CD14-positive monocyte (primary cell): ENCODE measurements around the gene SLC35A4. TPM values are rescaled to one million over a fixed set of nuclear protein-coding genes. Genes with fewer than 3 reads are reported as not detected.
A peak's percentile ranks its signal among the peaks of the same experiment; 100 is the strongest.

Experiments used
- DNase-seq, 3 donors: peaks; one replicate each; pipeline ENCODE4 v3.0.0-alpha.2; 2011 to 2022
- H2AFZ ChIP-seq: 2 replicates; pipeline ENCODE4 v1.6.0; 2012; ENCODE audit warnings: mild to moderate bottlenecking, low read depth, low read length, inconsistent platforms; ENCODE audit not compliant: insufficient read depth, poor library complexity, severe bottlenecking
- H3K27ac ChIP-seq, 2 donors: 1 replicate in 1 of 2; 2 replicates in 1 of 2; pipeline ENCODE4 v1.5.1; 2012 to 2013; ENCODE audit warnings: low read length in 2 of 2, control low read depth in 1 of 2, inconsistent platforms in 1 of 2, low read depth in 1 of 2, mild to moderate bottlenecking in 1 of 2
- H3K27me3 ChIP-seq, 2 donors: one replicate each; pipeline versions ENCODE4 v1.6.0 to v1.6.1; 2011 to 2013; ENCODE audit warnings: low read length in 2 of 2; ENCODE audit not compliant: control insufficient read depth in 2 of 2, insufficient read depth in 2 of 2
- H3K36me3 ChIP-seq, 2 donors: replicated peaks in 1 of 2; 1 replicate in 1 of 2; 2 replicates in 1 of 2; pipeline versions ENCODE4 v1.5.1 to v1.6.1; 2012 to 2013; ENCODE audit warnings: low read length in 2 of 2, control low read depth in 1 of 2, inconsistent platforms in 1 of 2, mild to moderate bottlenecking in 1 of 2; ENCODE audit not compliant: insufficient read depth in 2 of 2, control insufficient read depth in 1 of 2
- H3K4me1 ChIP-seq, 2 donors: 1 replicate in 1 of 2; 2 replicates in 1 of 2; pipeline versions ENCODE4 v1.5.1 to v1.6.1; 2012 to 2013; ENCODE audit warnings: low read length in 2 of 2, control low read depth in 1 of 2, inconsistent platforms in 1 of 2, mild to moderate bottlenecking in 1 of 2, moderate library complexity in 1 of 2; ENCODE audit not compliant: insufficient read depth in 2 of 2, control insufficient read depth in 1 of 2
- H3K4me2 ChIP-seq: replicated peaks from 2 replicates; pipeline ENCODE3; 2012; ENCODE audit warnings: low read length, moderate library complexity, mild to moderate bottlenecking; ENCODE audit not compliant: poor library complexity, severe bottlenecking; ENCODE audit errors: extremely low read depth
- H3K4me3 ChIP-seq, 3 experiments: fragments of 200-600 bp in 1 of 3; sonication (generic) in 1 of 3; replicated peaks in 1 of 3; 1 replicate in 2 of 3; 2 replicates in 1 of 3; pipeline ENCODE4 v1.5.1; 2011 to 2013; ENCODE audit warnings: low read length in 3 of 3, mild to moderate bottlenecking in 3 of 3, control low read depth in 2 of 3, low read depth in 2 of 3, inconsistent platforms in 1 of 3, moderate library complexity in 1 of 3
- H3K79me2 ChIP-seq: 2 replicates; pipeline ENCODE4 v1.6.0; 2012; ENCODE audit warnings: mild to moderate bottlenecking, control low read depth, inconsistent platforms, low read length, moderate library complexity; ENCODE audit not compliant: insufficient read depth
- H3K9ac ChIP-seq: 2 replicates; pipeline ENCODE4 v1.6.0; 2017; ENCODE audit warnings: low read length, mild to moderate bottlenecking; ENCODE audit not compliant: insufficient read depth, poor library complexity, severe bottlenecking
- H3K9me3 ChIP-seq, 2 donors: replicated peaks in 1 of 2; 1 replicate in 1 of 2; 2 replicates in 1 of 2; pipeline versions ENCODE4 v1.5.1 to v1.6.1; 2012 to 2013; ENCODE audit warnings: low read length in 2 of 2, control low read depth in 1 of 2; ENCODE audit not compliant: control insufficient read depth in 1 of 2, insufficient read depth in 1 of 2
- H4K20me1 ChIP-seq: 2 replicates; pipeline ENCODE4 v1.6.0; 2012; ENCODE audit warnings: mild to moderate bottlenecking, low read length, control low read depth, moderate library complexity; ENCODE audit not compliant: insufficient read depth
- H3K27ac Mint-ChIP-seq, 7 donors: one replicate each; pipeline ENCODE4 v1.8.0; 2020; ENCODE audit warnings: mild to moderate bottlenecking in 7 of 7, mixed read lengths in 7 of 7, moderate library complexity in 6 of 7, inconsistent platforms in 2 of 7
- H3K27me3 Mint-ChIP-seq, 3 donors: one replicate each; pipeline ENCODE4 v1.8.0; 2021 to 2022; ENCODE audit warnings: low read depth in 3 of 3, mild to moderate bottlenecking in 3 of 3, mixed read lengths in 3 of 3, moderate library complexity in 3 of 3, inconsistent platforms in 1 of 3
- H3K36me3 Mint-ChIP-seq, 2 donors: one replicate each; pipeline ENCODE4 v1.8.0; 2020; ENCODE audit warnings: mixed read lengths in 2 of 2, inconsistent platforms in 1 of 2, mild to moderate bottlenecking in 1 of 2
- H3K4me1 Mint-ChIP-seq: one replicate; pipeline ENCODE4 v1.8.0; 2020; ENCODE audit warnings: mild to moderate bottlenecking, mixed read lengths
- H3K4me3 Mint-ChIP-seq, 2 donors: one replicate each; pipeline ENCODE4 v1.8.0; 2020; ENCODE audit warnings: mild to moderate bottlenecking in 2 of 2, mixed read lengths in 2 of 2, moderate library complexity in 1 of 2
- H3K9me3 Mint-ChIP-seq, 7 donors: one replicate each; pipeline ENCODE4 v1.8.0; 2020 to 2022; ENCODE audit warnings: mixed read lengths in 7 of 7, mild to moderate bottlenecking in 6 of 7, moderate library complexity in 6 of 7, inconsistent platforms in 2 of 7
- CTCF ChIP-seq: fragments of 200-600 bp; IDR thresholded peaks from one replicate; pipeline ENCODE4 v1.8.0; 2022; ENCODE audit warnings: antibody characterized with exemption, mild to moderate bottlenecking
- WGBS: methylation state at CpG from one replicate; pipeline ENCODE4 v1.1.5; 2013; ENCODE audit warnings: missing lambda C conversion rate; ENCODE audit not compliant: insufficient coverage; 5-methylcytosine and 5-hydroxymethylcytosine counted together
- intact Hi-C, 2 donors: fragments of 100-400 bp; cut with micrococcal nuclease; formaldehyde crosslinking; loops; one replicate each; pipeline versions ENCODE4 v1.15.0 to v1.15.1; 2023
- polyA plus RNA-seq, 3 donors: library from polyadenylated mRNA; depleted of rRNA in 1 of 3; unstranded in 2 of 3; stranded (reverse) in 1 of 3; fragments of 300-500 nt in 2 of 3; fragments of >200 nt in 1 of 3; fragmentation: Illumina TruSeq in 2 of 3; gene quantifications; 1 replicate in 2 of 3; 2 replicates in 1 of 3; pipeline ENCODE4 v1.2.3, GENCODE V29; 2012 to 2021

Gene SLC35A4
- polyA plus RNA-seq, 3 donors, result 44.0 to 67.1 (median 58.8) TPM

- peaks cover 50% of the 10 kb centered on the region for H4K20me1 ChIP-seq
- Mint-ChIP-seq H3K27ac (peak within 1 kb of the TSS; percentile 89 to 99 (median 98)), H3K4me1 (peaks cover 58% of the 10 kb centered on the region), H3K36me3 (peaks cover 59 to 65% of the 10 kb centered on the region in 2 donors), H3K4me3 (peak within 1 kb of the TSS; percentile 86 to 96), H3K9me3 (peaks cover 0 to 2% (median 0%) of the 10 kb centered on the region in 7 donors), H3K27me3 (peaks cover 0 to 5% (median 0%) of the 10 kb centered on the region in 3 donors)
- peak within 1 kb of the TSS; percentile 82 for H3K4me2 ChIP-seq
- H3K27ac ChIP-seq, result peak within 1 kb of the TSS; percentile 88 to 94
- peaks cover 15 to 28% of the 10 kb centered on the region in 2 donors for H3K36me3 ChIP-seq
- peaks cover 49% of the 10 kb centered on the region for H3K79me2 ChIP-seq
- TF ChIP-seq CTCF, result no peak
- H3K4me1 ChIP-seq, result peaks cover 45 to 61% of the 10 kb centered on the region in 2 donors
- H2AFZ ChIP-seq, result peak within 1 kb of the TSS; percentile 36
- peak within 1 kb of the TSS; percentile 92 for H3K9ac ChIP-seq
- H3K27me3 ChIP-seq, result no peaks in the 10 kb centered on the region
- H3K4me3 ChIP-seq, result peak within 1 kb of the TSS; percentile 82 to 88 (median 87)
- intact Hi-C loops, result loop anchor here in 1 of 2 donors (5.0 kb wide), 1 partner anchor 45 kb away; no protein-coding TSS in a partner anchor
- no peaks in the 10 kb centered on the region for H3K9me3 ChIP-seq
- peak; percentile 92 to 94 (median 93) for DNase-seq
- WGBS, result 2% methylated on average over 39 of the region's 46 CpGs
These were observed 7.4 kb upstream of the SLC35A4 start, which contains the start of gene SRA1 for GRCh38 chr5:140557136-140557805. TSS of gene SRA1 (minus strand) at chr5:140557473. CDS start at chr5:140557452, 21 bp downstream.

GRCh38 chr5:140557965-140558364 lies 6.7 kb upstream of the SLC35A4 start:
- 94% methylated on average over 2 of the region's 3 CpGs for WGBS
- peaks cover 0 to 5% (median 0%) of the 10 kb centered on the region in 3 donors for H3K27me3 Mint-ChIP-seq
- H3K9me3 Mint-ChIP-seq, result peaks cover 0 to 2% (median 0%) of the 10 kb centered on the region in 7 donors
- H3K4me3 Mint-ChIP-seq, result peak overlapping the region in 1 of 2 donors; percentile 86
- peaks cover 55 to 63% of the 10 kb centered on the region in 2 donors for H3K36me3 Mint-ChIP-seq
- H3K27ac Mint-ChIP-seq, result peak overlapping the region; percentile 89 to 99 (median 98)
- Histone ChIP-seq H3K4me2 (peak overlapping the region; percentile 82), H3K27me3 (no peaks in the 10 kb centered on the region), H3K9ac (no peak overlapping the region), H3K9me3 (no peaks in the 10 kb centered on the region), H3K27ac (peak overlapping the region; percentile 88 to 94), H3K79me2 (peaks cover 45% of the 10 kb centered on the region), H3K4me1 (peaks cover 44 to 63% of the 10 kb centered on the region in 2 donors), H4K20me1 (peaks cover 51% of the 10 kb centered on the region), H3K36me3 (peaks cover 15 to 25% of the 10 kb centered on the region in 2 donors), H3K4me3 (peak overlapping the region in 1 of 3 experiments; percentile 87), H2AFZ (no peak overlapping the region)
- DNase-seq, result peak in 1 of 3 donors; percentile 19
- TF ChIP-seq CTCF, result no peak
- intact Hi-C loops, result loop anchor here in 1 of 2 donors (5.0 kb wide), 1 partner anchor 44 kb away; no protein-coding TSS in a partner anchor
- H3K4me1 Mint-ChIP-seq, result peaks cover 61% of the 10 kb centered on the region
